ENCODE results near the gene PCDHGA5. TPM values are rescaled to one million over a fixed set of nuclear protein-coding genes. Genes with fewer than 3 reads are reported as not detected.

The PCDHGA5 gene
- polyA plus RNA-seq, 1 donor (not counting 4 experiments of a cell fraction or from before 2014, with no cell fraction given), result 0.01 TPM

DNA sequence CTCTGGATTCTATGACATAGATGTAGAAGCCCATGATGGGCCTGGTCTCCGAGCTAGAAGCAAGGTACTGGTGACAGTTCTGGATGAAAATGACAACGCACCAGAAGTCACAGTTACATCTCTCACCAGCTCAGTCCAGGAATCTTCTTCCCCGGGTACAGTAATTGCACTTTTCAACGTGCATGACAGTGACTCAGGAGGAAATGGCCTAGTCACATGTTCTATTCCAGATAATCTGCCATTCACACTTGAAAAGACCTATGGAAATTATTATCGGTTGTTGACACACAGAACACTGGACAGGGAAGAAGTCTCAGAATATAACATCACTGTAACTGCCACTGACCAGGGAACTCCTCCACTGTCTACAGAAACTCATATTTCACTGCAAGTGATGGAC, 7.8 kb upstream of the PCDHGA5 start:
- H4K20me1 ChIP-seq (ENCODE audit: control insufficient read depth, extremely low read depth, insufficient read depth, low read length), result no peaks in the 10 kb centered on the region
- H3K9ac ChIP-seq (ENCODE audit: control insufficient read depth, extremely low read depth, insufficient read depth, low read length), result no peak overlapping the region
- H3K9me3 ChIP-seq (ENCODE audit: control insufficient read depth, low read depth, low read length), result peaks cover 14% of the 10 kb centered on the region
- no peak overlapping the region for H3K4me2 ChIP-seq (ENCODE audit: control insufficient read depth, extremely low read depth, insufficient read depth, low read depth, low read length)
- H3K79me2 ChIP-seq (ENCODE audit: control insufficient read depth, insufficient read depth, low read length), result no peaks in the 10 kb centered on the region
- DNase-seq (ENCODE audit: low read depth, low spot score), result no peak
- no peaks in the 10 kb centered on the region for H3K9me1 ChIP-seq (ENCODE audit: control insufficient read depth, extremely low read depth, insufficient read depth, low read length)
- TF ChIP-seq, protein P1, sequence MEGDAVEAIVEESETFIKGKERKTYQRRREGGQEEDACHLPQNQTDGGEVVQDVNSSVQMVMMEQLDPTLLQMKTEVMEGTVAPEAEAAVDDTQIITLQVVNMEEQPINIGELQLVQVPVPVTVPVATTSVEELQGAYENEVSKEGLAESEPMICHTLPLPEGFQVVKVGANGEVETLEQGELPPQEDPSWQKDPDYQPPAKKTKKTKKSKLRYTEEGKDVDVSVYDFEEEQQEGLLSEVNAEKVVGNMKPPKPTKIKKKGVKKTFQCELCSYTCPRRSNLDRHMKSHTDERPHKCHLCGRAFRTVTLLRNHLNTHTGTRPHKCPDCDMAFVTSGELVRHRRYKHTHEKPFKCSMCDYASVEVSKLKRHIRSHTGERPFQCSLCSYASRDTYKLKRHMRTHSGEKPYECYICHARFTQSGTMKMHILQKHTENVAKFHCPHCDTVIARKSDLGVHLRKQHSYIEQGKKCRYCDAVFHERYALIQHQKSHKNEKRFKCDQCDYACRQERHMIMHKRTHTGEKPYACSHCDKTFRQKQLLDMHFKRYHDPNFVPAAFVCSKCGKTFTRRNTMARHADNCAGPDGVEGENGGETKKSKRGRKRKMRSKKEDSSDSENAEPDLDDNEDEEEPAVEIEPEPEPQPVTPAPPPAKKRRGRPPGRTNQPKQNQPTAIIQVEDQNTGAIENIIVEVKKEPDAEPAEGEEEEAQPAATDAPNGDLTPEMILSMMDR (optimal IDR thresholded peaks at IDR 0.05 in 1 of 3, IDR thresholded peaks at IDR 0.05 in 1 of 3, conservative IDR thresholded peaks at IDR 0.05 in 1 of 3; ENCODE audit: extremely low read depth in 1 of 3, insufficient read depth in 2 of 3, low read length in 3 of 3), result no peak
- no peak for TF ChIP-seq EZH2 (IDR thresholded peaks at IDR 0.05; ENCODE audit: low read length)
- dilution Hi-C loops (cut with MboI; ENCODE audit: extremely low pct_ligation_motif_present, low sequenced_read_pairs), result no loop called here
- H3K4me1 ChIP-seq (ENCODE audit: control insufficient read depth, extremely low read depth, insufficient read depth, low read length), result no peaks in the 10 kb centered on the region
- H3K27ac ChIP-seq (ENCODE audit: control insufficient read depth, insufficient read depth, low read length), result no peak overlapping the region
- H2AFZ ChIP-seq (ENCODE audit: control insufficient read depth, low read length), result no peak overlapping the region
- H3K36me3 ChIP-seq (ENCODE audit: control insufficient read depth in 2 of 2, extremely low read depth in 1 of 2, insufficient read depth in 2 of 2, low read length in 2 of 2), result no peaks in the 10 kb centered on the region
- H3K27me3 ChIP-seq (ENCODE audit: control insufficient read depth, extremely low read depth, insufficient read depth, low read length), result peaks cover 17% of the 10 kb centered on the region
- no peak overlapping the region for H3K4me3 ChIP-seq (ENCODE audit: control insufficient read depth in 2 of 3, extremely low read depth in 1 of 3, insufficient read depth in 2 of 3, low read depth in 1 of 3, low read length in 3 of 3)
- FAIRE-seq, result no peak

DNA sequence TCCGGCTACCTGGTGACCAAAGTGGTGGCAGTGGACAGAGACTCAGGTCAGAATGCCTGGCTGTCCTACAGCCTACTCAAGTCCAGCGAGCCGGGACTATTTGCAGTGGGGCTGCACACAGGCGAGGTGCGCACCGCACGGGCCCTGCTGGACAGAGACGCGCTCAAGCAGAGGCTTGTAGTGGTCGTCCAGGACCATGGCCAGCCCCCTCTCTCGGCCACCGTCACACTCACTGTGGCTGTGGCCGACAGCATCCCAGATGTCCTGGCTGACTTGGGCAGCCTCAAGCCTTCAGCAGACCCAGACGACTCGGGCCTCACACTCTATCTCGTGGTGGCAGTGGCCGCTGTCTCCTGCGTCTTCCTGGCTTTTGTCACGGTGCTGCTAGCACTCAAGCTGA, 7.0 kb upstream of the PCDHGA5 start:
- H2AFZ ChIP-seq (ENCODE audit: control insufficient read depth, low read length), result no peak overlapping the region
- dilution Hi-C loops (cut with MboI; ENCODE audit: extremely low pct_ligation_motif_present, low sequenced_read_pairs), result no loop called here

DNA sequence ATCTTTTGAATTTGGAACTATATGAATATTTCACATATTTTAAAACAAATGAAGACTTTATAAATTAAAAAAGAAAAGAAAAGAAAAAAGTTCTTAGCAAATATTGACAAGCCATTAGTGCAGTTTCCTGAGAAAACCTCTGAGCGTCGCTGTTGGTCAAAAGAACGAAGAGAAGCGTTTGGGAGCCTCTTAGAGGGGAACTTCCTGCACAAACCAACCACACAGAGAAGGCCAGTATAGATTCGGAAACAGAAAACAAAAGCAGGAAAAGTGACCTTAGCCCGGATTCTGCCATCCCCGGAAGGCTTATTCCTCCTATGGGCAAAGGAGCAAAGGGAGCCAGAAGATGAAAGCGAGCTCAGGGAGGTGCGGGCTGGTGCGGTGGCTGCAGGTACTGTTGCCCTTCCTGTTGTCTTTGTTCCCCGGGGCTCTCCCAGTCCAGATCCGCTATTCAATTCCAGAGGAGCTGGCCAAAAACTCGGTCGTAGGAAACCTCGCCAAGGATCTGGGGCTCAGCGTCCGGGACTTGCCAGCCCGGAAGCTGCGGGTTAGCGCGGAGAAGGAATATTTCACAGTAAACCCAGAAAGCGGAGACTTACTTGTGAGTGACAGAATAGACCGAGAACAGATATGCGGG, 4.1 kb upstream of the PCDHGA5 start, which contains the start of gene PCDHGB2:
Gene PCDHGB2 (plus strand): TSS at position 205 of the 637 bp plus-strand sequence. CDS start 142 bp downstream, at position 347.
- DNase-seq (ENCODE audit: low read depth, low spot score) (no peak), FAIRE-seq (no peak)
- dilution Hi-C loops (cut with MboI; ENCODE audit: extremely low pct_ligation_motif_present, low sequenced_read_pairs), result no loop called here
- no peak for TF ChIP-seq EZH2 (IDR thresholded peaks at IDR 0.05; ENCODE audit: low read length)
- TF ChIP-seq, protein P1 (optimal IDR thresholded peaks at IDR 0.05 in 1 of 3, IDR thresholded peaks at IDR 0.05 in 1 of 3, conservative IDR thresholded peaks at IDR 0.05 in 1 of 3; ENCODE audit: extremely low read depth in 1 of 3, insufficient read depth in 2 of 3, low read length in 3 of 3), result peak in 2 of 3 experiments; percentile 4 to 28
- Histone ChIP-seq H3K9ac (ENCODE audit: control insufficient read depth, extremely low read depth, insufficient read depth, low read length) (no peak within 1 kb of the TSS), H3K9me1 (ENCODE audit: control insufficient read depth, extremely low read depth, insufficient read depth, low read length) (no peaks in the 10 kb centered on the region), H3K27me3 (ENCODE audit: control insufficient read depth, extremely low read depth, insufficient read depth, low read length) (peaks cover 34% of the 10 kb centered on the region), H3K79me2 (ENCODE audit: control insufficient read depth, insufficient read depth, low read length) (no peaks in the 10 kb centered on the region), H2AFZ (ENCODE audit: control insufficient read depth, low read length) (no peak within 1 kb of the TSS), H3K27ac (ENCODE audit: control insufficient read depth, insufficient read depth, low read length) (no peak within 1 kb of the TSS), H3K36me3 (ENCODE audit: control insufficient read depth in 2 of 2, extremely low read depth in 1 of 2, insufficient read depth in 2 of 2, low read length in 2 of 2) (no peaks in the 10 kb centered on the region), H3K9me3 (ENCODE audit: control insufficient read depth, low read depth, low read length) (peaks cover 15% of the 10 kb centered on the region), H3K4me2 (ENCODE audit: control insufficient read depth, extremely low read depth, insufficient read depth, low read depth, low read length) (peak within 1 kb of the TSS; percentile 18), H4K20me1 (ENCODE audit: control insufficient read depth, extremely low read depth, insufficient read depth, low read length) (no peaks in the 10 kb centered on the region), H3K4me3 (ENCODE audit: control insufficient read depth in 2 of 3, extremely low read depth in 1 of 3, insufficient read depth in 2 of 3, low read depth in 1 of 3, low read length in 3 of 3) (no peak within 1 kb of the TSS), H3K4me1 (ENCODE audit: control insufficient read depth, extremely low read depth, insufficient read depth, low read length) (no peaks in the 10 kb centered on the region)

More for the DNA sequence above, 7.0 kb upstream of the PCDHGA5 start:
- no peak overlapping the region for H3K4me3 ChIP-seq (ENCODE audit: control insufficient read depth in 2 of 3, extremely low read depth in 1 of 3, insufficient read depth in 2 of 3, low read depth in 1 of 3, low read length in 3 of 3)
- H3K9me3 ChIP-seq (ENCODE audit: control insufficient read depth, low read depth, low read length), result peaks cover 12% of the 10 kb centered on the region
- TF ChIP-seq EZH2 (IDR thresholded peaks at IDR 0.05; ENCODE audit: low read length), result no peak
- FAIRE-seq, result no peak
- peaks cover 19% of the 10 kb centered on the region for H3K27me3 ChIP-seq (ENCODE audit: control insufficient read depth, extremely low read depth, insufficient read depth, low read length)
- H4K20me1 ChIP-seq (ENCODE audit: control insufficient read depth, extremely low read depth, insufficient read depth, low read length), result no peaks in the 10 kb centered on the region
- H3K36me3 ChIP-seq (ENCODE audit: control insufficient read depth in 2 of 2, extremely low read depth in 1 of 2, insufficient read depth in 2 of 2, low read length in 2 of 2), result no peaks in the 10 kb centered on the region
- H3K4me2 ChIP-seq (ENCODE audit: control insufficient read depth, extremely low read depth, insufficient read depth, low read depth, low read length), result no peak overlapping the region
- no peak for DNase-seq (ENCODE audit: low read depth, low spot score)
- no peak overlapping the region for H3K27ac ChIP-seq (ENCODE audit: control insufficient read depth, insufficient read depth, low read length)
- H3K79me2 ChIP-seq (ENCODE audit: control insufficient read depth, insufficient read depth, low read length), result no peaks in the 10 kb centered on the region
- no peaks in the 10 kb centered on the region for H3K4me1 ChIP-seq (ENCODE audit: control insufficient read depth, extremely low read depth, insufficient read depth, low read length)
- H3K9me1 ChIP-seq (ENCODE audit: control insufficient read depth, extremely low read depth, insufficient read depth, low read length), result no peaks in the 10 kb centered on the region
- no peak overlapping the region for H3K9ac ChIP-seq (ENCODE audit: control insufficient read depth, extremely low read depth, insufficient read depth, low read length)

Data from keratinocyte (primary cell).